Fibroblast of lung (primary cell): ENCODE results near the gene SREBF1.

Source experiments
- EZH2 ChIP-seq: IDR thresholded peaks from 2 replicates; pipeline ENCODE4 v1.5.1; 2012; ENCODE audit warnings: low read length, control low read depth, mild to moderate bottlenecking; ENCODE audit errors: missing control alignments
- TF ChIP-seq, protein P1 (sequence below), 2 donors: IDR thresholded peaks in 1 of 2; conservative IDR thresholded peaks in 1 of 2; 1 replicate in 1 of 2; 2 replicates in 1 of 2; pipeline ENCODE4 v1.5.1; 2011 to 2012; ENCODE audit warnings: low read length in 2 of 2, control low read depth in 1 of 2, inconsistent platforms in 1 of 2, low read depth in 1 of 2, mild to moderate bottlenecking in 1 of 2

DNA sequence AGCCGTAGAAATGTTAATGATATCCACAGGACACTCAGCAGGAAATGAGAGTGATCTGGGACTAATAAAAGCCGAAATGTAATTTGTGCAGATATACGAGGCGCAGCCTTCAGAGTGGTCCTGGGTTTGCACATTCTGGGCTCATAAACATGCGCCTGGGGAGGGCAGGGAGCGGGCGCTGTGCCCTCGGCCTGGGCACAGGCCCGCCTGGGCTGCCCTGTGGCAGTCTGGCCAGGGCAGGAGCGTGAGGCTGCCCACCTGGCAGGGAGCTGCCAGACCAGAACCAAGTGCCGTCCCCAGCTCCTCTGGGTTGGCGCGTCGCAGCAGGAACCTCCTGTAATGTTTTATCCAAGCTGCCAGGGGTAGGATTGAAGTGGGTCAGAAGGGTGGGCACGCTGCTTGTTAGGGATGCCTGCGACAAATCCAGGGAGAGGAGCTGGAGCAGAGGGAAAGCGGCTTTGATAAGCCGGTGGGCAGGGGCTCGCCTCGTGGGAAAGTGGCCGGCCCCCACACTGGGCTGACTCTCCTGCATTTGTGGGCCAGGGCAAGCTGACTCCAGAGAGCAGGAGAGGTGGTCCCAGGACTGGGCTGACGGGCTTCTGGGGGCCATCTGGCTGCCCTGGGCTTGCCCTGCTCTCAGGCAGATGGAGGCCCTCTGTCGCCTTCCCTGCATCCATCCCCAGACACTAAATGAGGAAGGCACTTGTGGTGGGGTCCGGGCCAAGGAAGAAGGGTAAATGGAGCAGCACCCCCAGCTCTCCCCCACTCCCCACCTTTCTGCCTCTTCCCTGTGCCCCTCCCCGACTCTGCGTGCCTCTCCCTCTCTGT, 45.9 kb downstream of the SREBF1 start:
- TF ChIP-seq, protein P1, sequence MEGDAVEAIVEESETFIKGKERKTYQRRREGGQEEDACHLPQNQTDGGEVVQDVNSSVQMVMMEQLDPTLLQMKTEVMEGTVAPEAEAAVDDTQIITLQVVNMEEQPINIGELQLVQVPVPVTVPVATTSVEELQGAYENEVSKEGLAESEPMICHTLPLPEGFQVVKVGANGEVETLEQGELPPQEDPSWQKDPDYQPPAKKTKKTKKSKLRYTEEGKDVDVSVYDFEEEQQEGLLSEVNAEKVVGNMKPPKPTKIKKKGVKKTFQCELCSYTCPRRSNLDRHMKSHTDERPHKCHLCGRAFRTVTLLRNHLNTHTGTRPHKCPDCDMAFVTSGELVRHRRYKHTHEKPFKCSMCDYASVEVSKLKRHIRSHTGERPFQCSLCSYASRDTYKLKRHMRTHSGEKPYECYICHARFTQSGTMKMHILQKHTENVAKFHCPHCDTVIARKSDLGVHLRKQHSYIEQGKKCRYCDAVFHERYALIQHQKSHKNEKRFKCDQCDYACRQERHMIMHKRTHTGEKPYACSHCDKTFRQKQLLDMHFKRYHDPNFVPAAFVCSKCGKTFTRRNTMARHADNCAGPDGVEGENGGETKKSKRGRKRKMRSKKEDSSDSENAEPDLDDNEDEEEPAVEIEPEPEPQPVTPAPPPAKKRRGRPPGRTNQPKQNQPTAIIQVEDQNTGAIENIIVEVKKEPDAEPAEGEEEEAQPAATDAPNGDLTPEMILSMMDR (conservative IDR thresholded peaks at IDR 0.05 in 1 of 2, IDR thresholded peaks at IDR 0.05 in 1 of 2; ENCODE audit: low read depth in 1 of 2, low read length in 2 of 2), result no peak
- no peak for TF ChIP-seq EZH2
